ENCODE measurements around the gene KIAA1671. TPM values are rescaled to one million over a fixed set of nuclear protein-coding genes. Genes with fewer than 3 reads are reported as not detected.

The KIAA1671 gene
- total and polyA plus RNA-seq, 4 donors: 21.7 to 55.2 (median 25.8) TPM

- Histone ChIP-seq H3K4me3 (ENCODE audit: low read depth, low read length) (no peak overlapping the region), H3K27ac (ENCODE audit: low read depth, low read length) (no peak overlapping the region), H3K9me3 (ENCODE audit: control insufficient read depth, insufficient read depth, low read length) (no peaks in the 10 kb centered on the region), H3K27me3 (ENCODE audit: control insufficient read depth, insufficient read depth, low read length) (no peaks in the 10 kb centered on the region), H3K36me3 (ENCODE audit: control insufficient read depth, insufficient read depth, low read length) (no peaks in the 10 kb centered on the region), H3K4me1 (ENCODE audit: control insufficient read depth, insufficient read depth, low read length) (peaks cover 6% of the 10 kb centered on the region)
- WGBS (ENCODE audit: insufficient coverage): 50% methylated on average over 1 of the region's 1 CpG
- DNase-seq (ENCODE audit: low read depth in 4 of 6, low spot score in 6 of 6): no peak
These were observed 49.9 kb downstream of the KIAA1671 start for GRCh38 chr22:25002241-25002985.

GRCh38 chr22:25006354-25006753 lies 53.8 kb downstream of the KIAA1671 start:
- 75% methylated on average over 1 of the region's 4 CpGs for WGBS (ENCODE audit: insufficient coverage)
- no peak overlapping the region for H3K27ac ChIP-seq (ENCODE audit: low read depth, low read length)
- H3K4me3 ChIP-seq (ENCODE audit: low read depth, low read length): no peak overlapping the region
- no peaks in the 10 kb centered on the region for H3K36me3 ChIP-seq (ENCODE audit: control insufficient read depth, insufficient read depth, low read length)
- no peaks in the 10 kb centered on the region for H3K27me3 ChIP-seq (ENCODE audit: control insufficient read depth, insufficient read depth, low read length)
- no peaks in the 10 kb centered on the region for H3K9me3 ChIP-seq (ENCODE audit: control insufficient read depth, insufficient read depth, low read length)
- no peak for DNase-seq (ENCODE audit: low read depth in 4 of 6, low spot score in 6 of 6)
- H3K4me1 ChIP-seq (ENCODE audit: control insufficient read depth, insufficient read depth, low read length): peaks cover 6% of the 10 kb centered on the region

- H3K27ac ChIP-seq (ENCODE audit: low read depth, low read length): no peak overlapping the region
- no peaks in the 10 kb centered on the region for H3K4me1 ChIP-seq (ENCODE audit: control insufficient read depth, insufficient read depth, low read length)
- WGBS (ENCODE audit: insufficient coverage): 88% methylated on average over 7 of the region's 10 CpGs
- H3K9me3 ChIP-seq (ENCODE audit: control insufficient read depth, insufficient read depth, low read length): no peaks in the 10 kb centered on the region
- no peak for DNase-seq (ENCODE audit: low read depth in 4 of 6, low spot score in 6 of 6)
- no peaks in the 10 kb centered on the region for H3K36me3 ChIP-seq (ENCODE audit: control insufficient read depth, insufficient read depth, low read length)
- no peak overlapping the region for H3K4me3 ChIP-seq (ENCODE audit: low read depth, low read length)
- H3K27me3 ChIP-seq (ENCODE audit: control insufficient read depth, insufficient read depth, low read length): no peaks in the 10 kb centered on the region
These were observed 55.1 kb downstream of the KIAA1671 start for GRCh38 chr22:25007444-25008106.

GRCh38 chr22:25008666-25009065 lies 56.1 kb downstream of the KIAA1671 start:
- H3K4me1 ChIP-seq (ENCODE audit: control insufficient read depth, insufficient read depth, low read length): no peaks in the 10 kb centered on the region
- no peak for DNase-seq (ENCODE audit: low read depth in 4 of 6, low spot score in 6 of 6)
- no peak overlapping the region for H3K4me3 ChIP-seq (ENCODE audit: low read depth, low read length)
- 63% methylated on average over 1 of the region's 2 CpGs for WGBS (ENCODE audit: insufficient coverage)
- no peaks in the 10 kb centered on the region for H3K9me3 ChIP-seq (ENCODE audit: control insufficient read depth, insufficient read depth, low read length)
- no peaks in the 10 kb centered on the region for H3K36me3 ChIP-seq (ENCODE audit: control insufficient read depth, insufficient read depth, low read length)
- H3K27me3 ChIP-seq (ENCODE audit: control insufficient read depth, insufficient read depth, low read length): no peaks in the 10 kb centered on the region
- no peak overlapping the region for H3K27ac ChIP-seq (ENCODE audit: low read depth, low read length)

- Histone ChIP-seq H3K4me1 (ENCODE audit: control insufficient read depth, insufficient read depth, low read length) (no peaks in the 10 kb centered on the region), H3K9me3 (ENCODE audit: control insufficient read depth, insufficient read depth, low read length) (no peaks in the 10 kb centered on the region), H3K27me3 (ENCODE audit: control insufficient read depth, insufficient read depth, low read length) (no peaks in the 10 kb centered on the region), H3K4me3 (ENCODE audit: low read depth, low read length) (no peak overlapping the region), H3K36me3 (ENCODE audit: control insufficient read depth, insufficient read depth, low read length) (peaks cover 4% of the 10 kb centered on the region), H3K27ac (ENCODE audit: low read depth, low read length) (no peak overlapping the region)
- WGBS (ENCODE audit: insufficient coverage): 83% methylated on average over 1 of the region's 2 CpGs
- DNase-seq (ENCODE audit: low read depth in 4 of 6, low spot score in 6 of 6): no peak
These were observed 60.2 kb downstream of the KIAA1671 start for GRCh38 chr22:25012741-25013143.

- WGBS (ENCODE audit: insufficient coverage): 50% methylated on average over 1 of the region's 1 CpG
- H3K4me1 ChIP-seq (ENCODE audit: control insufficient read depth, insufficient read depth, low read length): no peaks in the 10 kb centered on the region
- no peak overlapping the region for H3K27ac ChIP-seq (ENCODE audit: low read depth, low read length)
- H3K27me3 ChIP-seq (ENCODE audit: control insufficient read depth, insufficient read depth, low read length): no peaks in the 10 kb centered on the region
- H3K36me3 ChIP-seq (ENCODE audit: control insufficient read depth, insufficient read depth, low read length): peaks cover 4% of the 10 kb centered on the region
- DNase-seq (ENCODE audit: low read depth in 4 of 6, low spot score in 6 of 6): peak in 2 of 6 donors; percentile 38 to 54
- H3K4me3 ChIP-seq (ENCODE audit: low read depth, low read length): no peak overlapping the region
- no peaks in the 10 kb centered on the region for H3K9me3 ChIP-seq (ENCODE audit: control insufficient read depth, insufficient read depth, low read length)
These were observed 61.1 kb downstream of the KIAA1671 start for GRCh38 chr22:25013607-25014006.

- Histone ChIP-seq H3K27ac (ENCODE audit: low read depth, low read length) (no peak overlapping the region), H3K4me1 (ENCODE audit: control insufficient read depth, insufficient read depth, low read length) (no peaks in the 10 kb centered on the region)
These were observed 62.6 kb downstream of the KIAA1671 start for GRCh38 chr22:25014896-25015755.

GRCh38 chr22:25016311-25016710 lies 63.8 kb downstream of the KIAA1671 start:
- DNase-seq (ENCODE audit: low read depth in 4 of 6, low spot score in 6 of 6): no peak
- H3K27ac ChIP-seq (ENCODE audit: low read depth, low read length): no peak overlapping the region
- H3K9me3 ChIP-seq (ENCODE audit: control insufficient read depth, insufficient read depth, low read length): no peaks in the 10 kb centered on the region
- H3K36me3 ChIP-seq (ENCODE audit: control insufficient read depth, insufficient read depth, low read length): peaks cover 4% of the 10 kb centered on the region
- 90% methylated on average over 2 of the region's 7 CpGs for WGBS (ENCODE audit: insufficient coverage)
- no peak overlapping the region for H3K4me3 ChIP-seq (ENCODE audit: low read depth, low read length)
- H3K27me3 ChIP-seq (ENCODE audit: control insufficient read depth, insufficient read depth, low read length): no peaks in the 10 kb centered on the region
- H3K4me1 ChIP-seq (ENCODE audit: control insufficient read depth, insufficient read depth, low read length): peaks cover 10% of the 10 kb centered on the region

More at GRCh38 chr22:25014896-25015755, 62.6 kb downstream of the KIAA1671 start:
- no peaks in the 10 kb centered on the region for H3K27me3 ChIP-seq (ENCODE audit: control insufficient read depth, insufficient read depth, low read length)
- DNase-seq (ENCODE audit: low read depth in 4 of 6, low spot score in 6 of 6): no peak
- H3K9me3 ChIP-seq (ENCODE audit: control insufficient read depth, insufficient read depth, low read length): no peaks in the 10 kb centered on the region
- WGBS (ENCODE audit: insufficient coverage): 82% methylated on average over 2 of the region's 5 CpGs
- peaks cover 4% of the 10 kb centered on the region for H3K36me3 ChIP-seq (ENCODE audit: control insufficient read depth, insufficient read depth, low read length)
- no peak overlapping the region for H3K4me3 ChIP-seq (ENCODE audit: low read depth, low read length)

GRCh38 chr22:25018009-25018408 lies 65.5 kb downstream of the KIAA1671 start:
- 40% methylated on average over 2 of the region's 8 CpGs for WGBS (ENCODE audit: insufficient coverage)
- DNase-seq (ENCODE audit: low read depth in 4 of 6, low spot score in 6 of 6): no peak
- no peaks in the 10 kb centered on the region for H3K9me3 ChIP-seq (ENCODE audit: control insufficient read depth, insufficient read depth, low read length)
- H3K27me3 ChIP-seq (ENCODE audit: control insufficient read depth, insufficient read depth, low read length): no peaks in the 10 kb centered on the region
- H3K27ac ChIP-seq (ENCODE audit: low read depth, low read length): no peak overlapping the region
- H3K4me1 ChIP-seq (ENCODE audit: control insufficient read depth, insufficient read depth, low read length): peaks cover 14% of the 10 kb centered on the region
- H3K36me3 ChIP-seq (ENCODE audit: control insufficient read depth, insufficient read depth, low read length): peaks cover 4% of the 10 kb centered on the region
- no peak overlapping the region for H3K4me3 ChIP-seq (ENCODE audit: low read depth, low read length)
